ENCODE measurements around the gene CDK17.
"Not testable (repeated sequence)": the region's sequence is repeated elsewhere in the genome, so short reads cannot be mapped to it uniquely, and the experiment has no call there.

The CDK17 gene

GRCh38 chr12:96387981-96388380 lies 12.3 kb downstream of the CDK17 start:
- no peak for DNase-seq

- no peak for DNase-seq
These were observed 13.4 kb downstream of the CDK17 start for GRCh38 chr12:96386794-96387193.

GRCh38 chr12:96383991-96384390 lies 16.2 kb downstream of the CDK17 start:
- DNase-seq, result no peak

- DNase-seq, result no peak
These were observed 16.9 kb downstream of the CDK17 start for GRCh38 chr12:96383371-96383770.

GRCh38 chr12:96379743-96380142 lies 20.5 kb downstream of the CDK17 start:
- not testable (repeated sequence) for DNase-seq

GRCh38 chr12:96378319-96378718 lies 21.9 kb downstream of the CDK17 start:
- DNase-seq, result no peak

- no peak for DNase-seq
These were observed 23.4 kb downstream of the CDK17 start for GRCh38 chr12:96376865-96377264.

- no peak for DNase-seq
These were observed 24.2 kb downstream of the CDK17 start for GRCh38 chr12:96375841-96376604.

GRCh38 chr12:96375170-96375569 lies 25.1 kb downstream of the CDK17 start:
- no peak for DNase-seq

GRCh38 chr12:96371790-96372699 lies 28.2 kb downstream of the CDK17 start:
- DNase-seq, result no peak

- DNase-seq, result no peak
These were observed 29.0 kb downstream of the CDK17 start for GRCh38 chr12:96371138-96371789.

- DNase-seq, result no peak
These were observed 31.6 kb downstream of the CDK17 start for GRCh38 chr12:96368687-96369086.

GRCh38 chr12:96368233-96368632 lies 32.0 kb downstream of the CDK17 start:
- DNase-seq, result peak; percentile 16

- DNase-seq, result no peak
These were observed 33.9 kb downstream of the CDK17 start for GRCh38 chr12:96366381-96366654.

- no peak for DNase-seq
These were observed 34.4 kb downstream of the CDK17 start for GRCh38 chr12:96365604-96366380.

- DNase-seq, result no peak
These were observed 36.0 kb downstream of the CDK17 start for GRCh38 chr12:96364092-96364700.

GRCh38 chr12:96361074-96361473 lies 39.2 kb downstream of the CDK17 start:
- DNase-seq, result no peak

- DNase-seq, result no peak
These were observed 39.7 kb downstream of the CDK17 start for GRCh38 chr12:96360550-96360949.

GRCh38 chr12:96359328-96359727 lies 40.9 kb downstream of the CDK17 start:
- no peak for DNase-seq

GRCh38 chr12:96356831-96357230 lies 43.4 kb downstream of the CDK17 start:
- DNase-seq, result no peak

- no peak for DNase-seq
These were observed 45.2 kb downstream of the CDK17 start for GRCh38 chr12:96354844-96355534.

GRCh38 chr12:96354326-96354725 lies 45.9 kb downstream of the CDK17 start:
- DNase-seq, result no peak

Measured in NCI-H146 (cell line).